Skeletal muscle cell (primary cell): ENCODE measurements around the gene RAP1GDS1.
A peak's percentile ranks its signal among the peaks of the same experiment; 100 is the strongest.
"Not testable (repeated sequence)": the region's sequence is repeated elsewhere in the genome, so short reads cannot be mapped to it uniquely, and the experiment has no call there.

Experiments used
- DNase-seq: peaks from one replicate; pipeline ENCODE4 v3.0.0-alpha.2; 2010; ENCODE audit warnings: low read depth
- H3K4me3 ChIP-seq: 2 replicates; pipeline ENCODE4 v1.5.1; 2011; ENCODE audit warnings: low read depth, mild to moderate bottlenecking, control low read depth, low read length, moderate library complexity

Gene RAP1GDS1

GRCh38 chr4:98341309-98341708 lies 80.1 kb downstream of the RAP1GDS1 start:
- peak; percentile 20 for DNase-seq
- no peak overlapping the region for H3K4me3 ChIP-seq

- no peak overlapping the region for H3K4me3 ChIP-seq
- DNase-seq = no peak
Measured at GRCh38 chr4:98343626-98344025, 82.4 kb downstream of the RAP1GDS1 start.

- no peak overlapping the region for H3K4me3 ChIP-seq
- no peak for DNase-seq
Measured at GRCh38 chr4:98345838-98346237, 84.7 kb downstream of the RAP1GDS1 start.

- no peak overlapping the region for H3K4me3 ChIP-seq
- no peak for DNase-seq
Measured at GRCh38 chr4:98352396-98352795, 91.2 kb downstream of the RAP1GDS1 start.

DNA sequence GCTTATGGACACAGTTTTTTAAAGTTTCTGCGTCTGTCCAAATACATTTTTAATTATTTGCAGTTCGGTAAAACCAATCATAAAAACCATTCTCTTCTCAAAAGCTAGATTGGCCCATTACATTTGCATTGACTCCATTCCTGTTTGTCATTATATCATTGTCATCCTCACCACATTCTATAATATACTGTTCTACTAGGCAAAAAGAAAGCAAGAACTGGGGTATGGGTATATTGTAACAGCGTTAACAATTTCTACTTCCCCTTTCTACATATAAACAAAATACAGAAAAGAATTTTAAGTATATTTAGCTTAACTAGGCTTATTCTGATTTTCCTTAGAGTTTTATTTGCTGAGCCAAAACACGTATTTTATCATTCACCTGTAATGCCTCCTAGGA lies 91.8 kb downstream of the RAP1GDS1 start:
- H3K4me3 ChIP-seq = no peak overlapping the region
- DNase-seq = no peak

GRCh38 chr4:98358630-98359248 lies 97.6 kb downstream of the RAP1GDS1 start:
- DNase-seq = no peak
- H3K4me3 ChIP-seq = no peak overlapping the region

GRCh38 chr4:98359646-98360045 lies 98.5 kb downstream of the RAP1GDS1 start:
- H3K4me3 ChIP-seq = no peak overlapping the region
- DNase-seq = no peak

GRCh38 chr4:98363431-98363830 lies 102.2 kb downstream of the RAP1GDS1 start:
- H3K4me3 ChIP-seq = no peak overlapping the region
- DNase-seq = no peak

- DNase-seq, H3K4me3 ChIP-seq: not testable (repeated sequence)
Measured at GRCh38 chr4:98366275-98366674, 105.1 kb downstream of the RAP1GDS1 start.

DNA sequence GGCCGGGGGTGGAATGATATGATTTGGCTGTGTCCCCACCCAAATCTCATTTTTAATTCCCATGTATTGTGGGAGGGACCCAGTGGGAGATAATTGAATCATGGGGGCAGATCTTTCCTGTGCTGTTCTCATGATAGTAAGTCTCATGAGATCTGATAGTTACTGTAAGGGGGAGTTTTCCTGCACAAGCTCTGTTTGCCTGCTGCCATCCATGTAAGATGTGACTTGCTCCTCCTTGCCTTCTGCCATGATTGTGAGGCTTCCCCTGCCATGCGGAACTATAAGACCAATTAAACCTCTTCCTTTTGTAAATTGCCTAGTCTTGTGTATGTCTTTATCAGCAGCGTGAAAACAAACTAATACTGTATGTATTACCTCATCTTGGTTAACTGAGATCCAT lies 106.8 kb downstream of the RAP1GDS1 start:
- H3K4me3 ChIP-seq, DNase-seq: not testable (repeated sequence)

- H3K4me3 ChIP-seq = no peak overlapping the region
- no peak for DNase-seq
Measured at GRCh38 chr4:98369322-98369721, 108.1 kb downstream of the RAP1GDS1 start.

DNA sequence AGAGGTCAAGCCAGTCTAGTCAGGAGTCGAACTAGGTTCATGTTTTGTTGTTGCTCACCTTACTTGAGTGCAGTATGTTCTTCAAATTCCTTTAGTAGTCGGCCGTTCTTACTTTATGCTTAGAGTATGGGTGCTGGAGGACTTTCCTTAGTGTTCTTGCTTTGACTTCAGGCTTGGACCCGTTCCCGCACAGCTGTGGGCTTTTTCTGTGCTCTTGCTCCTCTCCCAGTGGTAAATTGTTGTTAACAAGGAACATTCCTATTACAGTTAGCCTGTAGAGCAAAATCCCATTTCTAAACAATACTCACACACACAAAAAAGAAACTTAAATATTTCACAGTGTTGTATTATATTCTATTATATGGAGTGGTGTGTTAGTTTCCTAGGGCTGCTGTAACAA lies 113.5 kb downstream of the RAP1GDS1 start:
- peak; percentile 48 for DNase-seq
- H3K4me3 ChIP-seq = no peak overlapping the region

DNA sequence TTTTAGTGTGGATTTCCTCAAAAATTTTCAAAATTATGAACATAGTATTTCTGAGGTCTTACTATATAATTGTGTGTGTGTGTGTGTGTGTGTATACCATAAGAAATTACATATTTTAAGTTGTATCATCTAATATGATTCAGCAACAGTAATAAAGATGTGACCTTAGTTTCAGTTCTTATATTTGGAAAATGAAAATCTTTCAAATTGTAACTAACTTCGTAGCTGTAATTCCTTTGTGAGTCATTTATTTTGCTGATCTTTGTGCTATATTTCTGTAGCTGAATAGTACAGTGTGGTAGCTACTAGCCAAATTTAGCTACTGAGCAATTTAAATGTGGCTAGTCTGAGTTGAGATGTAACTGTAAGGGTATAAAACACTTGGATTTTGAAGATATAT lies 116.4 kb downstream of the RAP1GDS1 start:
- peak; percentile 6 for DNase-seq
- H3K4me3 ChIP-seq = no peak overlapping the region

- no peak overlapping the region for H3K4me3 ChIP-seq
Measured at GRCh38 chr4:98381306-98381705, 120.1 kb downstream of the RAP1GDS1 start.

DNA sequence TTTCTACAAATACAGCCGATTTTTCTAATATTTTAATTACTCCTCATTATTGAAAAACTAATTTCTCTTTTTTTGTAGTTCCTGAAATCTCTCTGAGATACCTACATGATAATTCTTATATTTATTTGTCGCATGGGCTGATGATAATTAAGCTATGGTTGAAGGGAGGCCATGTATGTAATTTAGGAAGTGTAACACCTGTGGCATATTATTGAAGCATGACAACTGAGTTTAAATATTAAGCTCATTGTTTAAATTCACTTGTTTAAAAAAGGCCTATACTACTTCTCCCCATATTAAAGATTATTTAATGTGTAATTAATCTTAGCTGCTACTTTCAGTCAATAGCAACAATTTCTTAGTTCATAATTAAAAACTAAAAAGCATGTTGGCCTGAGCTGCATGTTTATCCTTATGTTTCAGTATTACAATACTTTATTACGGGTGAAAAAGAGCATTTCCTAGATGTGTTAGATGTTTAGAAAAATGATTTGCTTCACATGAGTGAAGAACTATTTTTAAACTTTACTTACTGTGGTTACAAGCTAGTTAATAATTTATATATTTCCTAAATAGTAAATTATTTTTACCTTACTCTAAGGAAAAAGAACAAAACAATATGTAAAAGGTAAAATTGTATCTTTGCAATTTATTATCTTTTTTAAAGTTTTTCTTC lies 122.4 kb downstream of the RAP1GDS1 start:
- H3K4me3 ChIP-seq = no peak overlapping the region
- no peak for DNase-seq

More at GRCh38 chr4:98381306-98381705, 120.1 kb downstream of the RAP1GDS1 start:
- DNase-seq = no peak

DNA sequence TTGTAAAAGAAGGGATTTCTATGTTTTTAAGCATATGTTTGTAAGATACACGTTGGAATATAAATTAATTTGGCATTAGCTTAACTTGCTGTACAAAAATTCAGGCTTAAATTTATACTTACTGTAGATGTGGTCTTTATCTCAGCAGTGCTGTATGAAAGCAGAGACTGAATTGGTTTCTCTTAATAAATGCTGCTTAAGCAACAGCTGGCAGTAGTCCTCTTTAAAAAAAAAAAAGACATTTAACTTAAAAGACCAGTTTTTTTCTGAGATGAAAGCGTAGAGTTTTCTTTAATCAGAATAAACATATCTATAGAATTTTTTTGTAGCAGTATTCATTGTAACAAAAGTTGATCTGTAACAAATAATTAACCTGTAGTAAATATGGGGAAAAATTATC lies 124.6 kb downstream of the RAP1GDS1 start:
- no peak overlapping the region for H3K4me3 ChIP-seq
- DNase-seq = no peak

DNA sequence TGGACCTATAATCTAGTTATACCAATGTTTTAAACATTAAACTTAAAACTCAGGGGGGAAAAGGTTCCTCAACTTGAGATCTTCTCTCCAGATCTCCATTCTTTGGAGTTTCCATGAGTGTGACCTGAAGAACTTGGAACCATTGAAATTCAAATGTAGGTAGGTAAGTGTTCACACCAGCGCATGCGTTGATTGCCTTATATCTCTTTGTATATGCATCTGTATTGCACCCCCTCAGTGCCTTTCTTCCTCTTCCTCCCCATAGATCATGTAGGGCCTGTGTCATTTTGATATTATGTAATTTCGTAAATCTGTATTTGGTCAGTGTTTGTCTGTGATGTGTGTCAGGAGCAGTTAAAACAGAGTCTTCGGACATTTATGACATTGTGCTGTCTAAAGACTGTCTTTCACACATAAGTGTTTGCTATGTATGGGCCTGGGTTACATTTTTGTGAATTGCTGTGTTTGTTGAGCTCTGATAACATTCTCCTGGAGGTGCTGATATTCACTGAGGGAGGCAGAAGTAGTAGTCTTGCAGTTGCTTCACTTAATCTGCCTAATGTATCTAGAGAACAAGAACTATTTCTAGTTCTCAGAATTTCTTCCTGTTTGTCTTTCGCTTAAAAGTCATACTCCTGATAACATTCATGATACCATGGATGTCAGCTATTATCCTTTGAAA lies 126.3 kb downstream of the RAP1GDS1 start:
- H3K4me3 ChIP-seq = no peak overlapping the region
- DNase-seq = no peak

GRCh38 chr4:98394134-98394533 lies 132.9 kb downstream of the RAP1GDS1 start:
- no peak overlapping the region for H3K4me3 ChIP-seq
- DNase-seq = no peak

GRCh38 chr4:98399915-98400314 lies 138.7 kb downstream of the RAP1GDS1 start:
- H3K4me3 ChIP-seq = no peak overlapping the region
- DNase-seq = no peak

DNA sequence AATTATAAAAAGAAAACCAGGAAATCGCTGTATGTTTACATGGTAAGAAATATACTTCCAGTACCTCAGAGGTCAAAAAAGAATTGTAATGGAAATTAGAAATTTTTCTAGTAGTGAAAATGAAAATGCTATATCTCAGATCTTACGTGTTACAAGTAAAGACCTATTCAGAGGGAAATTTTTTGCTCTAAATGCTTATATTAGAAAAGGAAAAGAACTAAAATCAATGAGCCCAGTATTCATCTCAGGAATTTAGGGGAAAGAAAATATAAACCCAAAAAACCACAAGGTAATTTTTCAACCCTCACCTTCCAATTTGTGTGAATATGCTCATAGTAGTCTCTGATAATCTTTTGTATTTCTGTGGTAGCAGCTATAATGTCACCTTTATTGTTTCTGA lies 145.6 kb downstream of the RAP1GDS1 start:
- H3K4me3 ChIP-seq = no peak overlapping the region
- DNase-seq = no peak

- H3K4me3 ChIP-seq = no peak overlapping the region
- no peak for DNase-seq
Measured at GRCh38 chr4:98411731-98412130, 150.5 kb downstream of the RAP1GDS1 start.
